Measurements from ENCODE around the gene SULT4A1. TPM values are rescaled to one million over a fixed set of nuclear protein-coding genes. Genes with fewer than 3 reads are reported as not detected.

The SULT4A1 gene
- total and polyA plus RNA-seq, 2 of the 8 experiments (the other 6 are each of a cell fraction or from before 2014, with no cell fraction given), result 9.1 to 11.8 TPM

DNA sequence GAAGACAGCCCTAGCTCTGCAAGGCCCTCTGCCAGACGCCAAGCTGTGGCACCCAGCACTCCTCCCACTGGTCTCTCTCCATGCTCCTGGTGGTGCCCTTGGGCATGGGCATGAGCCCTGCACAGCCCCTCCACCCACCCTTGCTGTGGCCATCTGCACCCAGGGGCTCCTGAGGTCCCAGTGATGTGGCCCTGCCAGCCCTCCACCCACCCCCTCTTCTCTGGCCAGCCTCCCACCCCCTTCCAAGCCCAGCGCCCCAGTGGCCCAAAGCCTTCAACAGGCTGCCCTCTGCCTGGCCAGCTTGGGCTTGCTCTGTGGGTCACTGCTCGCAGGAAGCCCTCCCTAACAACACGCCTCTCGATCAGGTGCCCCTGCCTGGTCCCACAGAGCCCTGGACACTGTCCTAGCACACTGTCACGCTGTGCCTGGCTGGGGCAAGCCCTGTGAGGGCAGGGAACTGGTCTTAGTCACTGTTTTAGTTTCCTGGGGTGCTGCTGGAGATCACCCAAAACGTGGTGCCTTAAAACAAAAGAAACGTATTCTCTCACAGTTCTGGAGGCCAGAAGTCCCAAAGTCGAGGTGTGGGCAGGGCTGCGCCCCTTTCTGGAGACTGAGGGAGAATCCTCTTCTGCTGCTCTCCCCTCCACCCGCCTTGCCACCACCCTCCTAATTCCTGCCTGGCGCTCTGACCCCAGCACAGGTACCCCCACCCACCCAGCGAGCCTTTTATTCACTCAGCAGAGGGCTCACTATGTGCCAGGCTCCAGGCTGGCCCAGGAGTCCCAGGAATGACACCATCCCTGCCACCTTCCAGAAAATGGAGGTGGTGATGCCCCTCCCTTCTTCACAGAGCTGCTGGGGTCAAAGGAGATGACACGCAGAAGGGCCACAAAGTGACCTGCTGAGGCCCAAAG is 14.7 kb downstream of the SULT4A1 start (continued):
- TF ChIP-seq CBX8 (IDR thresholded peaks at IDR 0.05; ENCODE audit: borderline replicate concordance, low read depth, low read length), result no peak
- no peak for TF ChIP-seq EP300 (IDR thresholded peaks at IDR 0.05; ENCODE audit: borderline replicate concordance in 1 of 2, low read depth in 2 of 2, low read length in 2 of 2)
- TF ChIP-seq, protein P1, sequence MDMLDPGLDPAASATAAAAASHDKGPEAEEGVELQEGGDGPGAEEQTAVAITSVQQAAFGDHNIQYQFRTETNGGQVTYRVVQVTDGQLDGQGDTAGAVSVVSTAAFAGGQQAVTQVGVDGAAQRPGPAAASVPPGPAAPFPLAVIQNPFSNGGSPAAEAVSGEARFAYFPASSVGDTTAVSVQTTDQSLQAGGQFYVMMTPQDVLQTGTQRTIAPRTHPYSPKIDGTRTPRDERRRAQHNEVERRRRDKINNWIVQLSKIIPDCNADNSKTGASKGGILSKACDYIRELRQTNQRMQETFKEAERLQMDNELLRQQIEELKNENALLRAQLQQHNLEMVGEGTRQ (IDR thresholded peaks at IDR 0.05; ENCODE audit: low read length), result no peak
- no peak for TF ChIP-seq MAFK (IDR thresholded peaks at IDR 0.05; ENCODE audit: low read depth, low read length)
- no peak for TF ChIP-seq KDM4A (IDR thresholded peaks at IDR 0.05; ENCODE audit: low read depth, low read length, severe bottlenecking)
- no peak for TF ChIP-seq SIN3A (conservative IDR thresholded peaks at IDR 0.05 in 1 of 2, IDR thresholded peaks at IDR 0.05 in 1 of 2; ENCODE audit: low read depth in 1 of 2, low read length in 2 of 2)
- no peak for TF ChIP-seq SP2 (IDR thresholded peaks at IDR 0.05; ENCODE audit: low read length)
